HG02938 (cell line): ENCODE results near the gene SAT2.
"Not testable (repeated sequence)": the region's sequence is repeated elsewhere in the genome, so short reads cannot be mapped to it uniquely, and the experiment has no call there.

Source experiments
- ATAC-seq: cut with Tn5 transposase; IDR thresholded peaks from one replicate; pipeline ENCODE4 v1.9.1; 2021; ENCODE audit warnings: mild to moderate bottlenecking, moderate library complexity; ENCODE audit not compliant: unreplicated experiment

The SAT2 gene

DNA sequence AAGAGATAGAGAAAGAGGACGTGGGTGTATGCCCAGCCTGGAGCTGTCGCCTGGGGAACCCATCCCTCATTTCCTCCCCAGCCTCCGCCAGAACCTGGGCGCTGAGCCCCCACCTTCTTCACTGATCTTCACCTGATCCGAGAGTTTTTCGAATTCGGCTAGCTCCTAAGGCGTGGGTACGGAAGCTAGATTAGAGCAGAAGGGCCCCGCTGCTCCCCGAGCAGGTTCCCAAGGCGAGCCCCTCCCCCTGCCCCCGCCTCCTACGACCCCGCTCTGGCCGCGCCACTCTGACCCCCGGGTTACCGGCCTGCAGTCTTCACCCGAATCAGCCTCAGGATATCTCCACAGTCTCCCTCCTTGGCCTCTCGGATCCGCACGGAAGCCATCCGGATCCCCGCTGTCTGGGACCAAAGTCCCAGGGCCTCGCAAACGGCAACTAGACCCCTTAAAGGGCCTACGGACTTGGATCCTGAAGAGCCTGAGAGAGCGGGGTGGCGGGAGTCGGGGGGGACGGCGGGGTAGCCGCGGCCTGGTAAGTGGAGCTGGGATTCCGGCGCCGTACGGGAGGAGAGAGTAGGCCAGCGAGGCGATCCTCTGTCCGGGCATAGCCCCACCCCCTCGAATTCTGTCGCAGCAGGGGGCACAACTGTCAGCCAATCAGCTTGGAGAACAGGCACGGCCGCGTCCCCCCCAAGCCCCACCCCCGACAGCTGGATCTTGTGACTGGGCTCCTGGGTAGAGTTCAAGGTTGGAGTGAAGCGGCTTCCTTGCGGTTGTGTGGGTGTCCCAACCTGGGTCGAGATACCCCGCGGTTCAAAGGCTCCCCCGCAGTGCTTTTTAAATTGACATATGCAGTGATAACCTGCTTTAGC lies at the start of gene SAT2:
Gene SAT2 (minus strand): TSS at position 572 of the 872 bp plus-strand sequence. CDS start 186 bp downstream, at position 386.
- peak; percentile 71 for ATAC-seq

DNA sequence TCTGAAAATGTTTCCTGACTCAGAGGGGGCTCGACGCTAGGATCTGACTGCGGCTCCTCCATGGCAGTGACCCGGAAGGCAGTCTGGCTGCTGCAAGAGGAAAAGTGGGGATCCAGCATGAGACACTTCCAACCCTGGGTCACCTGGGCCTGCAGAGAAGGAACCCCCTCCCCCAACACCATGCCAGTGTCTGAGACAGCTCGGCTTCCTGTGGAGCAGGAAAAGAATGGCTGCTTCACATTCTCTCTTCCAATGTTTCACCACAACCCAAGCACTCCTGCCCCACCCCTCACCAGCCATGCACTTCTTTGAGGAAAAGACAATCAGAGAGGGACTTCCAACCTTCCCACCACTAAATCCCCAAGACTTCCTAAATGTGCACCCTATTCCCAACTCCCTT lies 48.9 kb upstream of the SAT2 start:
- ATAC-seq = no peak

GRCh38 chr17:7674934-7675333 lies 47.3 kb upstream of the SAT2 start:
- ATAC-seq = no peak

- no peak for ATAC-seq
Measured at GRCh38 chr17:7673239-7673638, 45.6 kb upstream of the SAT2 start.

GRCh38 chr17:7668482-7668881 lies 40.9 kb upstream of the SAT2 start:
- ATAC-seq = no peak

DNA sequence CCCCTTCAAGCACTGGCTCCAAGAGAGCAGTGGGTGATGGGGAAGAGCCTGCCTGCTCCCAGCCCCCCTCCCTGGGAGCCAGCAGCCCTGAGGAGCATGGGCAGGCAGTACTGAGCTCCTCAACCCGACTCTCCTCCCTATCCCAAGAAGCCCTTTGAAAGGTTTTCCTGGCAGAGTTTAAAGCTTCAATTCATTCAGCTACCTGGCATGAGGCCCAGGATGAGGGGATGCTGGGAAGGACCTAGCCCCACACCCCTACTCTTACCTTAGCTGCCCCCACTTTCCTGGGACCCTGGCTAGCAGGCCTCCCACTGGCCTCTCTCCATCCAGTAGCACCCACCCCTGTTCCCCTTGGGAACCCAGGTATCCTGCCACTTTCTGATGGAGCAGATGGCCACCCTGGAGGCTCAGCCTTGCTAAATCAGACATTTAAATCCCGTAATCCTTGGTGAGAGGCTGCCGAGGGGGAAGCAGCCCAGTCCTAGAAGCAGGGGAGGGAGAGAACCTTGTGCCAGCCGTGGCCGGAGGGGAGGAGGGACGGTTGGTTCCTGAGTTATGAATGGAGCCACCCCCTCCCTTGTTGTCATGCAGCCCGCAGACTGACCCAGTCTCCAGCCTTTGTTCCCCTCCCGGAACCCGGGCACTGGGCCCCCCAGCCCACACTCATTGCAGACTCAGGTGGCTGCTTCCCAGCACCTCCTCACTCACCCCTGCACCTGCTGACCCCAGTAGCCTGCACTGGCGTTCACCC lies 40.2 kb upstream of the SAT2 start:
- no peak for ATAC-seq

DNA sequence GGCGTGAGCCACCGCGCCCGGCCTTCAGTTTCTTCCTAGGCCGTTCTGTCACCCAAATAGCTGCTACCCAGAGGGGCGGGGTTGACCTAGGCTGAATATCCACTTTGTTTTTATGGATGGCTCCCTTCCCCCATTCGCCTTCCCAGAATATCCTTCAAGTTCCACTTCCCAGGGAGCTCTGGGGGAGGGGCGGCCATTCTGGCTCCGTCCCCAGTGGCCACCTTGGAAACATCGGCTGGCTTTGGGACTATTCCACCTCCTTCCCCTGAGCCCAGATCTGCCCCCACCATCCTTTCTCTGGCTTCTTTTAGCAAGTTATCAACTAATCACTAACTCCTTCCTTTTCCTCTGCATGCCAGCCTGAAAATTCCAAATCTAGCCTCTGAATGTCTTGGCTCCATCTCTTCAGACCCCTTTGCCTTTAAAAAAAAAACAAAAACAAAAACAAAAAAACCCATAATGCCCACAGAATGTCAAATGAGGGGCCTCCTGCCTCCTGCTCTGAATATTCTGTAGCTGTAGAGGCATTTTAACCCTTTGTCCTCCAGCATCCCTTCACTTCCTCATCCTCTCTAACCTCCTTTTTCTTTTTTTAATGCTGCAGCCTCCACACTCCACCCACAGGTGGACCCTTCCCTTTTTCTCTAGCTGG lies 29.5 kb upstream of the SAT2 start:
- no peak for ATAC-seq

DNA sequence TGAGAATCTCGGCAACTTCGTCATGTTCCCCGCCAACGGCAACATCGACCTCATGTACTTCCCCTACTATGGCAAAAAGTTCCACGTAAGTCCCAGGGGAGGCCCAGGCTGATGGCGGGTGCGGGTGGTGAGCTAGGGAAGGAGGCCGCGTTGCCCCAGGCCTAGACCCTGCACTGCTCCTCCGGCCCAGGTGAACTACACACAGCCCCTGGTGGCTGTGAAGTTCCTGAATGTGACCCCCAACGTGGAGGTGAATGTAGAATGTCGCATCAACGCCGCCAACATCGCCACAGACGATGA lies 27.9 kb upstream of the SAT2 start:
- no peak for ATAC-seq

DNA sequence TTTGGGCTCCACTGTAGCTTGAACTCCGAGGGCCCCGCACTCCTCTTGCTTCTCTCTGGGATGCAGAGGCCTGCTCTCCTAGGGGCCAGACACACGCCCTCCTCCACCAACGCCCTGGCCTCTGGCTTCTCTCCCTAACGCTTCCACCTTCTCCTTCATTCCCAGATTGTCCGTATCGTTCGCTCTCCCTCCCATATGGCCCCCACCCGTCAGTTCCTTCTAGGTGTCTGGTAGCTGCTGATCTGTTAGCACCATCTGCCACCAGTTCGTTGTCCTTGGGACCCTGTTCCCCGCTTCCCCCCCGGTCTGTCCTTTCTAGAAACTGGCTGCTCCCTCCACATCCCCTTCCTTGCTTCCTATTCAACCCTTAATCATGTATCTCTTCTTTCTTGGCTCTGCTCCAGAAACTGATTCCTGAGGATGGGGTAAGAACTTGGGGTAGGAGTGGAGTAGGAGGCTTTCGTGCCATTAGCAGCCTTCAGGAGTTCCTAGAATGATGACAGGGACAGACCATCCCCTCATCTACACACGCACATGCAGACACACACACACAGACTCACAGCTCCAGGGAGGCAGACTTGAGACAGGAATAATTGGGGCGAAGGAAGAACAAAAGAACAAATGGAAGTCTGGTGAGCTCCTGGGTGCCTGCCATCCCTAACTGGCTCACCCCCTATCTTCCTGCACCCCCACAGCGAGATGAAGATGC lies 27.4 kb upstream of the SAT2 start:
- no peak for ATAC-seq

DNA sequence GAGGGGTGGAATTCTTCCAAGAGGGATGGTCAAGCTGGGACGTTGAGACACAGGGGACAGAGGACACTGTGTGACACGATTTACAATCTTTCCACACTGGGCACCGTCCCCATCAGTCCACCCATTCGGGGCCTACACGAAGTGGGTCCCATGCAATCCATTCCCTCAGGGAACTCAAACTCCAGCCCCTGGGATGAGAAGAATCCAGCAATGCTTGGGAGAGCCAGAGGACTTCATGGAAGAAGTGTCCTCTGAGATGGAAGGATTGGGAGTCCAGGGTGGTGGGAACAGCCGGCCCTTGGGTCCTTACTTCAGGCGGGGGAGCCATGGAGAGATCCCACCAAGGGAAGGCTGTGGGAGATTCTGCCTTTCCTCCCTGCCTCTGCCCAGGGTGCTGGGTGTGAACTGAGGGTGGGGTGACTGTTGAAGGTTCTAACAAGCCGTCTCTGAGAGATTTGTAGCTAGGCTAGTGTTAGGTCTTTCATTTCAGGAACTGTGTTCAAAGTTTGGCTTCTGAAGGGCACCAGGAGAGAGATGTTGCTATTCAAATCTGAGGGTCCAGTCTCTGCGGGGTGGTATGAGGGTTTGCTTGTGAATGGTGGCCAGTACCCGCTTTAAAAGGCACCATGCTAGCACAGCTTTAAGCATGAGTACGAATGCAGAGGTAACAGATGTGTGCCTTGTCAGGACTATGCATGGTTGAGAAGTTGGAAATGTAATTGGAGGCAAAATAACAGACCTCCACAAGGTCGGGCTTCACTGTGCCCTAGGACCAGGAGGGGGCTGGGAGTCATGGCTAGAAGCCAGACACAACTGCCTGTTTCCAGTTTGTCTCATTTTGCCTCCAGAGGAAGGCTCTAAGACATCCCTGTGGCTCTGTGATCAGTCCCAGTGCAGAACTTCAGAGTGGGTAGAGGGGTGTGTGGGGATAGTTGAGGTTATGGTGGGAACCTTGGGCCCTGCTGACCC lies 25.1 kb upstream of the SAT2 start:
- no peak for ATAC-seq

DNA sequence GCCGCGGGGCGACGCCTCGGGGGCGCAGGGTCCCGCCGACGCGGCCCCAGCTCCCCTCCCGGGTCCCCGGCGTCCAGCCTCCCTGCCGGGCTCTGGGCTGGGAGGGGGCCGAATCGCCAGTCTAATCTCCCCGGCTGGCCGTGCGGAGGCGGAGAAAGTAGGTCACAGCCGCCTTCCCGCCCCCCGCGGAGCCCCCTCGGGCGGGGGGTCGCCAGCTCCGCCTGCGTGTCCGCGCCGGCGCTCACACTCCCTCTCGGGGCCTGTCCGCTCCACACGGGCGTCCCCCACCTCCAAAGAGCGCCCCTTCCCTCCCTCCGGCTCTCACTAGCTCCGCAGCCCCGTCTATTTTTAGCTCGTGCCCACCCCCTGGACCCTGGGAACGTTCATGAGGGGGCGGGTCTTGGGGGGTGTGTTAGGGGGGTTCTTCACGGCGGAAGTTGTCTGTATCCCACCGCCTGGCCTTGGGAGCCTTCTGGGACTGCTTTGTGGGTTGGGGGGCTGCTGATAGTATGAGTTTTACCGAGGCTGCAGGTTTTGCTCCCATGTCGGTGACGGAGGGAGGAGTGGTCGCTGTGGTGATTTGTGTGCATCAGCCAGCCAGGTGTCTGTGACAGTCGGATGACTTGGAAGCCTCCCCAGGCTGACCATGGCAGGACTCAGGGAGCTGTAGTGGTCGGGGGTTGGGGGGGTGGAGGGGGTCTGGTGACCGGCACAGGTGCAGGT lies 24.2 kb upstream of the SAT2 start:
- ATAC-seq = no peak

DNA sequence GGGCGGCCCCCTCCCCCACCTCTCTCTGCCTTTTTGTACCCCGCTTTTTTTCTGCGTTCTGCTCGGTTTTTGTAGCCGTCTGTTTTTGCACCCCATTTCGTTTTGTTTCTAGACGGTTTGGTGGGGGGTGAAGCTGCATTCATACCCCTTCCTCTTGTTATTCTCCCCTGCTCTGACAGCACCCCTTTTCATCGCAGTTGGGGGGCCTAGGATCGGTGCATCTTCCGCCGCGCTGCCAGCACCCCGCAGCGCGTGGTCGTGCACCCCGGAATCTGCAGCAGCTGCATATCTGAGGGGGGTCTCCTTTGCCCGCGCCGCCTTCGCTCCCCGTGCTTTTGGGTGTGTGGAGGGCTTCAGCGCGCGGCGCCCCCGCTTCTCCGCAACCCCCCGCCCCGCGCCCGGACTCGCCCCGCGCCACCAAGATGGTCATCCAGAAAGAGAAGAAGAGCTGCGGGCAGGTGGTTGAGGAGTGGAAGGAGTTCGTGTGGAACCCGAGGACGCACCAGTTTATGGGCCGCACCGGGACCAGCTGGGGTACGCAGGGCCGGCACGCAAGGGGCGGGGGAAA lies 23.6 kb upstream of the SAT2 start:
- no peak for ATAC-seq

DNA sequence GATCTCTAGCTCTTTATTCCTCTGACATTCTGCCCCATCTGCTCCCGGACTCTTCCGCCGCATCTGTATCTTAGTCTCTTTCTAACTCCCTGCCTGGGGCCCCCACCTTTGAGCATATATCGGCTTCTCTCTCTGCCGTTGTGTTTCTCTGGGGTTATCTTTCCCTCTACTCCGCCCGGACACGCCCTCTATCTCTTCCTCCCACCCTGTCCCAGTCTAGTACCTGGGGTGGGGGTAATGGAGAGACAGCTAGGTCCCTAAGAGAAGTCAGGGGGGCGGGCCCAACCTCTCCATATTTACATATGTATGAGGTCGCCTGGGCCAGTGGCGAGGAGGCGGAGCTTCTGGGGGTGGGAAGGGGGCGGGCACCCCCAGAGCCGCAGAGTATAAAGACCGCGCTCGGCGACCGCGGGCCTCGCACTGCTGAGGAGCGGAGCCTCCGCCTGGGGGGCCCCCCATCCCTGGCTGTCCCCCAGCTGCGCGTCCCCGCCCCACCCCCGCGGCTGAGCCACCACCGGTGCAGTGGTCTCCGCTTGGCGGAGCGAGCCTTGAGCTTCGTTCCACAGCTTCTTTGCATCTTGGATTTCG lies 23.0 kb upstream of the SAT2 start, which contains the start of gene ATP1B2:
Gene ATP1B2 (plus strand): TSS at position 418 of the 588 bp plus-strand sequence. CDS start 593 bp downstream, outside the sequence.
- ATAC-seq = no peak

DNA sequence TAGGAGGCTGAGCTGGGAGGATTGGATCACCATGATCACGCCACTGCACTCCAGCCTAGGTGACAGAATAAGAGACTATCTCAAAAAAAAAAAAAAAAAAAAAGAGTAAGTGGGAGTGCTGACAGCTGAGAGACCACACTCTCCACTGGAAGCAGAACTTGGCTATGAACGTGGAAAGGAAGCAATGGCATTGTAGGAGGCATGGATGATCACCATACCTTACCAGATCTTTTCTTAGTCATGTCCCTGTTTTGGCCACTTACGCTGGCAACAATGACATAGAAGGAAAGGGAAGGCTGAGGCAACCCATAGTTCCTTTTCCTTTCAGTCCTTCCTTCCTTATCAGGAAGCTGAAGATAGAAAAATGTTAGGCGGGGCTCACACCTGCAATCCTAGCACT lies 19.4 kb upstream of the SAT2 start:
- no peak for ATAC-seq

GRCh38 chr17:7646457-7646856 lies 18.8 kb upstream of the SAT2 start:
- ATAC-seq = no peak

DNA sequence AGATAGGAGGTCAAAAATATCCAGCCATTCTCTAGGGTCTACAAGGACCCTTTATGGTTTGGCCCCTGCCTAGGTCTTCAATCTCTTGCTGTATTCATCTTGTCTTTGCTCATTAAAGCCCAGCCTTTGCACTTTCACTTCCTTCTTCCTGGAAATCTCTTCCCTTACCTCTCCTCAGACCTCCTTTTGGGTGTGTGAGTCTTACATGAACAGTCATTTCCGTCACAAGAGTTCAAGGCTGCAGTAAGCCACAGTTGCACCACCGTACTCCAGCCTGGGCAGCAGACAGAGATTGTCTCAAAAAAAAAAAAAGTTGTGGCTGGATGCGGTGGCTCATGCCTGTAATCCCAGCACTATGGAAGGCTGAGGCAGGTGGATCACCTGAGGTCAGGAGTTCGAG lies 17.2 kb upstream of the SAT2 start:
- no peak for ATAC-seq

DNA sequence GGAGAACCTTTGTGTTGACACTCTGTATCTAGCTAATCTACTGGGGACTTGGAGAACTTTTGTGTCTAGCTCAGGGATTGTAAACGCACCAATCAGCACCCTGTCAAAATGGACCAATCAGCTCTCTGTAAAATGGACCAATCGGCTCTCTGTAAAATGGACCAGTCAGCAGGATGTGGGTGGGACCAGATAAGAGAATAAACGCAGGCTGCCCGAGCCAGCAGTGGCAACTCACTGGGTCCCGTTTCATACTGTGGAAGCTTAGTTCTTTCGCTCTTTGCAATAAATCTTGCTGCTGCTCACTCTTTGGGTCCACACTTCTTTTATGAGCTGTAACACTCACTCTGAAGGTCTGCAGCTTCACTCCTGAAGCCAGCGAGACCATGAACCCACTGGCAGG lies 14.0 kb upstream of the SAT2 start:
- ATAC-seq = not testable (repeated sequence)

DNA sequence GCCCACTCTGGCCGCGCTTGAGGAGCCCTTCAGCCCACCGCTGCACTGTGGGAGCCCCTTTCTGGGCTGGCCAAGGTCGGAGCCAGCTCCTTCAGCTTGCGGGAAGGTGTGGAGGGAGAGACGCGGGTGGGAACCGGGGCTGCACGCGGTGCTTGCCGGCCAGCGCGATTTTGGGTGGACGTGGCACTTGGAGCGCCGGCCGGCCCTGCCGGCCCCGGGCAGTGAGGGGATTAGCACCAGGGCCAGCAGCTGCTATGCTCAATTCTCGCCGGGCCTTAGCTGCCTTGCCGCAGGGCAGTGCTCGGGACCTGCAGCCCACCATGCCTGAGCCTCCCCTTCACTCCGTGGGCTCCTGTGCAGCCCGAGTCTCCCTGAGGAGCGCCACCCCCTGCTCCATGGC lies 13.2 kb upstream of the SAT2 start:
- no peak for ATAC-seq

GRCh38 chr17:7636163-7636562 lies 8.5 kb upstream of the SAT2 start:
- no peak for ATAC-seq
